GM23338 (cell line): ENCODE results near the gene MYO3B. TPM values are rescaled to one million over a fixed set of nuclear protein-coding genes. Genes with fewer than 3 reads are reported as not detected.

Experiments used
- ATAC-seq: fragments of 200-7000 bp; cut with Tn5 transposase; 3 replicates; pipeline ENCODE4 v1.9.1; 2020
- DNase-seq: peaks from one replicate; pipeline ENCODE4 v3.0.0-alpha.2; 2015; ENCODE audit warnings: low spot score
- H2AFZ ChIP-seq: fragments of 200-600 bp; sonication (generic); 2 replicates; pipeline ENCODE4 v1.8.0; 2016; ENCODE audit warnings: antibody characterized with exemption, mild to moderate bottlenecking, moderate library complexity
- H3F3A ChIP-seq: fragments of 200-600 bp; sonication (generic); replicated peaks from 2 replicates; pipeline ENCODE4 v1.8.0; 2017; ENCODE audit warnings: antibody characterized with exemption, mixed run types, low read depth
- H3K27ac ChIP-seq: fragments of 200-600 bp; sonication (generic); 2 replicates; pipeline ENCODE4 v1.6.1; 2016; ENCODE audit warnings: low read depth
- H3K27me3 ChIP-seq: fragments of 200-600 bp; sonication (generic); 2 replicates; pipeline ENCODE4 v1.8.0; 2016; ENCODE audit warnings: mild to moderate bottlenecking, mixed run types, moderate library complexity; ENCODE audit not compliant: insufficient read depth
- H3K36me3 ChIP-seq: fragments of 200-600 bp; sonication (generic); 2 replicates; pipeline ENCODE4 v1.8.0; 2016; ENCODE audit warnings: mild to moderate bottlenecking; ENCODE audit not compliant: insufficient read depth
- H3K4me1 ChIP-seq: fragments of 200-600 bp; sonication (generic); 2 replicates; pipeline ENCODE4 v1.8.0; 2016; ENCODE audit warnings: mild to moderate bottlenecking, moderate library complexity; ENCODE audit not compliant: insufficient read depth
- H3K4me2 ChIP-seq: fragments of 200-600 bp; sonication (generic); 2 replicates; pipeline ENCODE4 v1.7.1; 2017; ENCODE audit warnings: mixed run types
- H3K4me3 ChIP-seq: fragments of 200-600 bp; sonication (generic); 2 replicates; pipeline ENCODE4 v1.6.1; 2016; ENCODE audit warnings: mixed run types
- H3K79me2 ChIP-seq: fragments of 200-600 bp; sonication (generic); replicated peaks from 2 replicates; pipeline ENCODE4 v1.8.0; 2017; ENCODE audit warnings: mild to moderate bottlenecking; ENCODE audit not compliant: insufficient read depth
- H3K9me2 ChIP-seq: fragments of 200-600 bp; sonication (generic); 2 replicates; pipeline ENCODE4 v1.8.0; 2017; ENCODE audit not compliant: insufficient read depth
- H4K20me1 ChIP-seq: fragments of 200-600 bp; sonication (generic); replicated peaks from 2 replicates; pipeline ENCODE4 v1.8.0; 2017; ENCODE audit warnings: mild to moderate bottlenecking; ENCODE audit not compliant: insufficient read depth
- H3K27ac Mint-ChIP-seq: 2 replicates; pipeline ENCODE4 v1.8.0; 2020; ENCODE audit warnings: inconsistent platforms, mild to moderate bottlenecking, moderate library complexity, mixed read lengths
- H3K27me3 Mint-ChIP-seq: 3 replicates; pipeline ENCODE4 v1.8.0; 2022; ENCODE audit warnings: low read depth, mild to moderate bottlenecking, moderate library complexity, mixed read lengths, inconsistent platforms; ENCODE audit not compliant: insufficient read depth, poor library complexity
- H3K36me3 Mint-ChIP-seq: 3 replicates; pipeline ENCODE4 v1.8.0; 2021; ENCODE audit warnings: low read depth, mild to moderate bottlenecking, inconsistent platforms, moderate library complexity, mixed read lengths
- H3K4me1 Mint-ChIP-seq: 3 replicates; pipeline ENCODE4 v1.8.0; 2020; ENCODE audit warnings: mild to moderate bottlenecking, inconsistent platforms, mixed read lengths
- H3K4me3 Mint-ChIP-seq: 3 replicates; pipeline ENCODE4 v1.8.0; 2021; ENCODE audit warnings: moderate library complexity, mild to moderate bottlenecking, inconsistent platforms, mixed read lengths
- H3K9me3 Mint-ChIP-seq: 3 replicates; pipeline ENCODE4 v1.8.0; 2020; ENCODE audit warnings: moderate library complexity, mild to moderate bottlenecking, inconsistent platforms, mixed read lengths
- NANOG ChIP-seq: IDR thresholded peaks from 2 replicates; pipeline ENCODE4 v1.6.1; 2016; ENCODE audit warnings: antibody characterized with exemption, borderline replicate concordance
- POLR2AphosphoS5 ChIP-seq: IDR thresholded peaks from 2 replicates; pipeline ENCODE4 v1.6.1; 2016; ENCODE audit warnings: antibody characterized with exemption, low read depth
- ZNF114 ChIP-seq: fragments of 250-450 bp; sonication (Bioruptor Pico); IDR thresholded peaks from 2 replicates; pipeline ENCODE4 v1.5.0; 2020; ENCODE audit warnings: mild to moderate bottlenecking, moderate library complexity
- ZNF331 ChIP-seq: fragments of 250-450 bp; sonication (Bioruptor Pico); IDR thresholded peaks from 2 replicates; pipeline ENCODE4 v1.5.0; 2020; ENCODE audit warnings: low read depth, mild to moderate bottlenecking, moderate library complexity
- polyA plus RNA-seq: library from polyadenylated mRNA; unstranded; fragments of >200 nt; fragmentation: Nextera tagmentation; extraction: Ambion mirVana; gene quantifications from 2 replicates; pipeline ENCODE4 v1.2.1, GENCODE V29; 2016
- total RNA-seq: library from RNA; depleted of rRNA; stranded (reverse); fragments of >200 nt; shearing (Covaris generic); gene quantifications from 2 replicates; pipeline ENCODE4 v1.2.3, GENCODE V29; 2014
- TF ChIP-seq, protein P1 (sequence below): fragments of 250-450 bp; sonication (Bioruptor Pico); IDR thresholded peaks from 2 replicates; pipeline ENCODE4 v1.5.0; 2020; ENCODE audit warnings: mild to moderate bottlenecking, moderate library complexity
- TF ChIP-seq, protein P2 (sequence below), 2 experiments: fragments of 200-600 bp in 1 of 2; sonication (generic) in 1 of 2; conservative IDR thresholded peaks; 2 replicates each; pipeline versions ENCODE4 v1.5.1 to v1.6.1; 2016 to 2017; ENCODE audit warnings: antibody characterized with exemption in 2 of 2, low read depth in 2 of 2, mild to moderate bottlenecking in 2 of 2, moderate library complexity in 1 of 2
- TF ChIP-seq, protein P3 (sequence below): IDR thresholded peaks from one replicate; pipeline ENCODE4 v1.6.1; 2018; ENCODE audit warnings: antibody characterized with exemption; ENCODE audit not compliant: unreplicated experiment

MYO3B gene
- total and polyA plus RNA-seq, 2 experiments from 2014 or later, result 0.42 TPM; not detected in 1

DNA sequence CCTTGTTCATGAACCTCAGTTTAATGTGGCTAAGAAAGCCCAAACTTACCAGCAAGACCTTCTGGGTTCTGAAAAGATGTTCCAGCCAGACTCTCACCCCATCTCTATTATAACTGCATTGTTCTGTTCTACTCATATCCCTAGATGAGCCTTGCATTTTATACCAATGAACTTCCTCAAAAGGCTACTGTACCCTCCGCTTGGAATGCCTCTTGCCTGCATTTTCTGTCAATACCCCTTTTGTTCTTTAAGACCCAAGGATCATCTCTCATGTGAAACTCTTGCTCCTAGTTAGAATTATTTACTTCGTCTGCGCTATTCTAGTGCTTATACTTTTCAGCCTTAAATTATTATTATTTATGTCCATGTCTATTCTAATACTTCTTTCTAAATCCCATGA lies 181.5 kb downstream of the MYO3B start (continued):
- TF ChIP-seq, protein P1, sequence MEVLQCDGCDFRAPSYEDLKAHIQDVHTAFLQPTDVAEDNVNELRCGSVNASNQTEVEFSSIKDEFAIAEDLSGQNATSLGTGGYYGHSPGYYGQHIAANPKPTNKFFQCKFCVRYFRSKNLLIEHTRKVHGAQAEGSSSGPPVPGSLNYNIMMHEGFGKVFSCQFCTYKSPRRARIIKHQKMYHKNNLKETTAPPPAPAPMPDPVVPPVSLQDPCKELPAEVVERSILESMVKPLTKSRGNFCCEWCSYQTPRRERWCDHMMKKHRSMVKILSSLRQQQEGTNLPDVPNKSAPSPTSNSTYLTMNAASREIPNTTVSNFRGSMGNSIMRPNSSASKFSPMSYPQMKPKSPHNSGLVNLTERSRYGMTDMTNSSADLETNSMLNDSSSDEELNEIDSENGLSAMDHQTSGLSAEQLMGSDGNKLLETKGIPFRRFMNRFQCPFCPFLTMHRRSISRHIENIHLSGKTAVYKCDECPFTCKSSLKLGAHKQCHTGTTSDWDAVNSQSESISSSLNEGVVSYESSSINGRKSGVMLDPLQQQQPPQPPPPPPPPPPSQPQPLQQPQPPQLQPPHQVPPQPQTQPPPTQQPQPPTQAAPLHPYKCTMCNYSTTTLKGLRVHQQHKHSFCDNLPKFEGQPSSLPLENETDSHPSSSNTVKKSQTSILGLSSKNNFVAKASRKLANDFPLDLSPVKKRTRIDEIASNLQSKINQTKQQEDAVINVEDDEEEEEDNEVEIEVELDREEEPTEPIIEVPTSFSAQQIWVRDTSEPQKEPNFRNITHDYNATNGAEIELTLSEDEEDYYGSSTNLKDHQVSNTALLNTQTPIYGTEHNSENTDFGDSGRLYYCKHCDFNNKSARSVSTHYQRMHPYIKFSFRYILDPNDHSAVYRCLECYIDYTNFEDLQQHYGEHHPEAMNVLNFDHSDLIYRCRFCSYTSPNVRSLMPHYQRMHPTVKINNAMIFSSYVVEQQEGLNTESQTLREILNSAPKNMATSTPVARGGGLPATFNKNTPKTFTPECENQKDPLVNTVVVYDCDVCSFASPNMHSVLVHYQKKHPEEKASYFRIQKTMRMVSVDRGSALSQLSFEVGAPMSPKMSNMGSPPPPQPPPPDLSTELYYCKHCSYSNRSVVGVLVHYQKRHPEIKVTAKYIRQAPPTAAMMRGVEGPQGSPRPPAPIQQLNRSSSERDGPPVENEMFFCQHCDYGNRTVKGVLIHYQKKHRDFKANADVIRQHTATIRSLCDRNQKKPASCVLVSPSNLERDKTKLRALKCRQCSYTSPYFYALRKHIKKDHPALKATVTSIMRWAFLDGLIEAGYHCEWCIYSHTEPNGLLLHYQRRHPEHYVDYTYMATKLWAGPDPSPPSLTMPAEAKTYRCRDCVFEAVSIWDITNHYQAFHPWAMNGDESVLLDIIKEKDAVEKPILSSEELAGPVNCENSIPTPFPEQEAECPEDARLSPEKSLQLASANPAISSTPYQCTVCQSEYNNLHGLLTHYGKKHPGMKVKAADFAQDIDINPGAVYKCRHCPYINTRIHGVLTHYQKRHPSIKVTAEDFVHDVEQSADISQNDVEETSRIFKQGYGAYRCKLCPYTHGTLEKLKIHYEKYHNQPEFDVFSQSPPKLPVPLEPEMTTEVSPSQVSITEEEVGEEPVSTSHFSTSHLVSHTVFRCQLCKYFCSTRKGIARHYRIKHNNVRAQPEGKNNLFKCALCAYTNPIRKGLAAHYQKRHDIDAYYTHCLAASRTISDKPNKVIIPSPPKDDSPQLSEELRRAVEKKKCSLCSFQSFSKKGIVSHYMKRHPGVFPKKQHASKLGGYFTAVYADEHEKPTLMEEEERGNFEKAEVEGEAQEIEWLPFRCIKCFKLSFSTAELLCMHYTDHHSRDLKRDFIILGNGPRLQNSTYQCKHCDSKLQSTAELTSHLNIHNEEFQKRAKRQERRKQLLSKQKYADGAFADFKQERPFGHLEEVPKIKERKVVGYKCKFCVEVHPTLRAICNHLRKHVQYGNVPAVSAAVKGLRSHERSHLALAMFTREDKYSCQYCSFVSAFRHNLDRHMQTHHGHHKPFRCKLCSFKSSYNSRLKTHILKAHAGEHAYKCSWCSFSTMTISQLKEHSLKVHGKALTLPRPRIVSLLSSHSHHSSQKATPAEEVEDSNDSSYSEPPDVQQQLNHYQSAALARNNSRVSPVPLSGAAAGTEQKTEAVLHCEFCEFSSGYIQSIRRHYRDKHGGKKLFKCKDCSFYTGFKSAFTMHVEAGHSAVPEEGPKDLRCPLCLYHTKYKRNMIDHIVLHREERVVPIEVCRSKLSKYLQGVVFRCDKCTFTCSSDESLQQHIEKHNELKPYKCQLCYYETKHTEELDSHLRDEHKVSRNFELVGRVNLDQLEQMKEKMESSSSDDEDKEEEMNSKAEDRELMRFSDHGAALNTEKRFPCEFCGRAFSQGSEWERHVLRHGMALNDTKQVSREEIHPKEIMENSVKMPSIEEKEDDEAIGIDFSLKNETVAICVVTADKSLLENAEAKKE (CRISPR knock-in tag), result no peak
- no peak for TF ChIP-seq NANOG
- no peak for TF ChIP-seq ZNF331 (CRISPR knock-in tag)

DNA sequence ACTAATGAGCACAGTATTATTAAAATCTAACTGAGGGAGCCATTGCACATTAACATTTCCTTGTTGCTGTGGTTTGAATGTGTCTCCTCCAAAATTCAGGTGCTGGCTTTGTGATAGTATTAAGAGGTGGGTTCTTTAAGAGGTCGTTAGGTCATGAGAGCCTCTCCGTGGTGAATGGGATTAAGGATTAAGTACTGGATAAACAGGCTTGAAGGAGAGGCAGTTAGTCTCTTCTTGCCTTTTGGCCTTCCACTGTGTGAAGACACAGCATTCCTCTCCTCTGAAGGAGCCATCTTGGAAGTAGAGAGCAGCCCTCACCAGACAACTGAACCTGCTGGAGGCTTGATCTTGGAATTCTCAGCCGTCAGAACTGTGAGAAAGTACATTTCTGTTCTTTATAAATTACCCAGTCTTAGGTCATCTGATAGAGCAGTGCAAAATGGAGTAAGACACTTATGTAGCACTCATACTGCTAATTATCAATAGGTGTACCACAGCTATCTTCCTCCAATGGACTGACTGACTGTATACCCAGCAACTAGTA lies 182.7 kb downstream of the MYO3B start:
- H3K4me1 Mint-ChIP-seq, result peaks cover 28% of the 10 kb centered on the region
- no peak overlapping the region for H3K27ac ChIP-seq
- no peaks in the 10 kb centered on the region for H4K20me1 ChIP-seq
- H2AFZ ChIP-seq, result peak overlapping the region; percentile 40; the same call in 1 of the 2 replicates
- H3K36me3 ChIP-seq, result no peaks in the 10 kb centered on the region
- H3K36me3 Mint-ChIP-seq, result no peaks in the 10 kb centered on the region
- H3F3A ChIP-seq, result no peaks in the 10 kb centered on the region
- H3K27me3 ChIP-seq, result no peaks in the 10 kb centered on the region
- H3K9me2 ChIP-seq, result no peaks in the 10 kb centered on the region
- H3K27me3 Mint-ChIP-seq, result peaks cover 2% of the 10 kb centered on the region
- H3K79me2 ChIP-seq, result no peaks in the 10 kb centered on the region
- ATAC-seq (peak; percentile 59), DNase-seq (no peak)
- H3K4me1 ChIP-seq, result peaks cover 18% of the 10 kb centered on the region
- H3K4me3 Mint-ChIP-seq, result no peak overlapping the region
- no peak overlapping the region for H3K4me2 ChIP-seq
- no peak overlapping the region for H3K27ac Mint-ChIP-seq
- H3K4me3 ChIP-seq, result no peak overlapping the region
- H3K9me3 Mint-ChIP-seq, result no peaks in the 10 kb centered on the region
- TF ChIP-seq ZNF114 (no peak), POLR2AphosphoS5 (no peak)
- TF ChIP-seq, protein P2, sequence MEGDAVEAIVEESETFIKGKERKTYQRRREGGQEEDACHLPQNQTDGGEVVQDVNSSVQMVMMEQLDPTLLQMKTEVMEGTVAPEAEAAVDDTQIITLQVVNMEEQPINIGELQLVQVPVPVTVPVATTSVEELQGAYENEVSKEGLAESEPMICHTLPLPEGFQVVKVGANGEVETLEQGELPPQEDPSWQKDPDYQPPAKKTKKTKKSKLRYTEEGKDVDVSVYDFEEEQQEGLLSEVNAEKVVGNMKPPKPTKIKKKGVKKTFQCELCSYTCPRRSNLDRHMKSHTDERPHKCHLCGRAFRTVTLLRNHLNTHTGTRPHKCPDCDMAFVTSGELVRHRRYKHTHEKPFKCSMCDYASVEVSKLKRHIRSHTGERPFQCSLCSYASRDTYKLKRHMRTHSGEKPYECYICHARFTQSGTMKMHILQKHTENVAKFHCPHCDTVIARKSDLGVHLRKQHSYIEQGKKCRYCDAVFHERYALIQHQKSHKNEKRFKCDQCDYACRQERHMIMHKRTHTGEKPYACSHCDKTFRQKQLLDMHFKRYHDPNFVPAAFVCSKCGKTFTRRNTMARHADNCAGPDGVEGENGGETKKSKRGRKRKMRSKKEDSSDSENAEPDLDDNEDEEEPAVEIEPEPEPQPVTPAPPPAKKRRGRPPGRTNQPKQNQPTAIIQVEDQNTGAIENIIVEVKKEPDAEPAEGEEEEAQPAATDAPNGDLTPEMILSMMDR (conservative IDR thresholded peaks at IDR 0.05; ENCODE audit: low read depth in 2 of 2), result no peak
- TF ChIP-seq, protein P3, sequence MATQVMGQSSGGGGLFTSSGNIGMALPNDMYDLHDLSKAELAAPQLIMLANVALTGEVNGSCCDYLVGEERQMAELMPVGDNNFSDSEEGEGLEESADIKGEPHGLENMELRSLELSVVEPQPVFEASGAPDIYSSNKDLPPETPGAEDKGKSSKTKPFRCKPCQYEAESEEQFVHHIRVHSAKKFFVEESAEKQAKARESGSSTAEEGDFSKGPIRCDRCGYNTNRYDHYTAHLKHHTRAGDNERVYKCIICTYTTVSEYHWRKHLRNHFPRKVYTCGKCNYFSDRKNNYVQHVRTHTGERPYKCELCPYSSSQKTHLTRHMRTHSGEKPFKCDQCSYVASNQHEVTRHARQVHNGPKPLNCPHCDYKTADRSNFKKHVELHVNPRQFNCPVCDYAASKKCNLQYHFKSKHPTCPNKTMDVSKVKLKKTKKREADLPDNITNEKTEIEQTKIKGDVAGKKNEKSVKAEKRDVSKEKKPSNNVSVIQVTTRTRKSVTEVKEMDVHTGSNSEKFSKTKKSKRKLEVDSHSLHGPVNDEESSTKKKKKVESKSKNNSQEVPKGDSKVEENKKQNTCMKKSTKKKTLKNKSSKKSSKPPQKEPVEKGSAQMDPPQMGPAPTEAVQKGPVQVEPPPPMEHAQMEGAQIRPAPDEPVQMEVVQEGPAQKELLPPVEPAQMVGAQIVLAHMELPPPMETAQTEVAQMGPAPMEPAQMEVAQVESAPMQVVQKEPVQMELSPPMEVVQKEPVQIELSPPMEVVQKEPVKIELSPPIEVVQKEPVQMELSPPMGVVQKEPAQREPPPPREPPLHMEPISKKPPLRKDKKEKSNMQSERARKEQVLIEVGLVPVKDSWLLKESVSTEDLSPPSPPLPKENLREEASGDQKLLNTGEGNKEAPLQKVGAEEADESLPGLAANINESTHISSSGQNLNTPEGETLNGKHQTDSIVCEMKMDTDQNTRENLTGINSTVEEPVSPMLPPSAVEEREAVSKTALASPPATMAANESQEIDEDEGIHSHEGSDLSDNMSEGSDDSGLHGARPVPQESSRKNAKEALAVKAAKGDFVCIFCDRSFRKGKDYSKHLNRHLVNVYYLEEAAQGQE, result no peak
